HG03108 (cell line): Measurements from ENCODE around the gene RPE.

Experiments used
- ATAC-seq: cut with Tn5 transposase; IDR thresholded peaks from one replicate; pipeline ENCODE4 v1.9.1; 2021; ENCODE audit warnings: moderate library complexity; ENCODE audit not compliant: unreplicated experiment

The RPE gene

DNA sequence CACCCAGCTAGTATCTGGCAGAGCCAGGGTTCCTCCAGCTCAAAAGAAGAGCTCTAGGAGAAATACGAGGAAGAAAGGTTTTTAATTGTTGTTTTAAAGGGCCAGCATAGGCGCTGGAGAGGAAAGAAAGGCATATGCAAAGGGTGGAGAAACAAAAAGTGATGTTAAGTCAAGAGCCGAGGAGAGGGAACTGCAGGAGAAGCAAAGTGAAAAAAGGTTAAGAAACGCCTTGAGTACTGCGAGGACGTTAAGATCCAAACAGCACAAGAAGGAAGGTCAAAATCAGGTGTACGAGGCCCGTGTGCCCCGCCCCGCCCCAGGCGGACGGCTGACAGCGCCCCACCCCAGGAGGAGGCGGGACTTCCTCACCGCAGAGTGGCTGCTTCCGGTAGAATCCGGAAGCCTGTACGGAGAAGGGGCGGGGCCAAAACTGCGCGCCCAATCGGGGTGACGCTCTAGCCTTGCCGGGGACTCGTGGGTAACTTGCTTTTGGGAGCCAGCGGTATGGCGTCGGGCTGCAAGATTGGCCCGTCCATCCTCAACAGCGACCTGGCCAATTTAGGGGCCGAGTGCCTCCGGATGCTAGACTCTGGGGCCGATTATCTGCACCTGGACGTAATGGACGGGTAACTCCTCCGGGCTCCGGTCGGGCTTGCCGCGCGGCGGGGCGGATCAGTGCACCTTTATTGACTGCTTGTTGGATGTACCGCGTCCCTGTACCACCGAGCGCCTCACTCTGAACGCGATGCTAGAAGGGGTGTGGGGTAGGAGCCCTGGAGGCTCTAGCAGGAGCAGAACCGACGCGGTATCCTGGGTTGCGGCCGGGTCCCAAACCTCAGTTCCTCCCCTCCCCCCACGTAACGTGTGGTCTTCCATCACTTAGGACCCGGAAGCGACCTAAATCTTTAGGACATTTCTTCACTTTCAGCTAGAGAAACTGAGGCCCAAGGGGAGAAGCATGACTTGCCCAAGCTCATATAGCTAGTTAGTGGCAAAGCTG lies at the start of gene RPE:
TSS of gene RPE (plus strand) at position 481 of the 1,000 bp plus-strand sequence. CDS start at position 505, 24 bp downstream.
- ATAC-seq = peak; percentile 99

DNA sequence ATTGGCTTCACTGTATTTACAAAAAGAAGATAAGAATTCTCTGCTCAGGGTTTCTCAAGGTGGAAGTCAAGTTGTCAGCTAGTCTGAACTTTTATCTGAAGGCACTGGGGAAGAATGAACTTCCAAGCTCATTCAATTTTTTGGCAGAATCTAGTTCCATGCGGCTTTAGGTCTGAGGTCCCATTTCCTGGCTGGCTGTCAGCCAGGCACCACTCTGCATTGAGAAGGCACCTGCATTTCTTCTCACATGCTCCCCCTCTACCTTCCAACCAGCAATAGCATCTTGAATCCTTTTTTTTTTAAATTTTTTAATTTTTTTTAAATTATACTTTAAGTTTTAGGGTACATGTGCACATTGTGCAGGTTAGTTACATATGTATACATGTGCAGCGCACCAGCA lies 46.2 kb upstream of the RPE start:
- ATAC-seq = no peak

GRCh38 chr2:209958016-209958415 lies 44.4 kb upstream of the RPE start:
- no peak for ATAC-seq

GRCh38 chr2:209960045-209960444 lies 42.4 kb upstream of the RPE start:
- ATAC-seq = no peak

DNA sequence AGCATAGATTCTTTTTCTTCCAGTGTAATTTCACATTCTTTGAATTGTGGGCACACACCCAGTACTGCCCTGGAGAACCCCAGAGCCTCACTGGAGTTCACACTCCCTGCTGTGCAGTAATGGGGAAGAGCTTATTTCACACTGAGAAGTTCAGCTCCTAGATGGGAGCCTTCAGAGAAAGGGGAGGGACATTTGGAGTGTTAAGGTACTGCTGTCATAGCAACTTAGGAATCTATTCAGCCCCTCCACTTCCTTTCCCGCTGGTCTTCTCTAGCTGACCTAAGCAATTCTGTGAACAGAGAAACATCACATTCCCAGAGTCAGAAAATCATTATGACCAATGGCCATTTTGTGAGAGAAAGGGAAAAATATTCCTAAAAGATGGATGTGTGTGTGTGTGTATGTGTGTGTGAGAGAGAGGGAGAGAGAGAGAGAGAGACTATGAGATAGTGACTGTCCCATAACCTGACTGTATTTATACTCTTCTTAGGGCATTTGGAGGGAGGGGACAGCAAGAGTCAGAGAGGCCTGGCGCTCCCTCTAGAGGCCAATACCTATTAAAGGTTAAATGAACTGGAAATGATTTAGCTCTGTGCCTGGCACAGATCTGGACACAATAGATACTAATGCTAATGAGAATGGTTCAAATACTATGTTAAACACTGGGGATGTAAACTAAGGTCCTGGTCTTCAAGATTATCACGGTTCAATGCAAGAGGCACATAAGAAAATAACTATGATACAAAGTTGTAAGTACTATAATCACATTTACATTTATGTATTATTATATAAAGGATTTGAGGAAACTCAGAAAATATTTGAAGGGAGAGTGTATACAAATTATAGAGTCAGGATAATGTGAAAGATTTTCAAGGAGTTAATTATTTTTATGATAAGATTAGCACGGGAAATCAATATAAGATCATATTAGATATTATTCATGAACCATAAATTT lies 41.5 kb upstream of the RPE start:
- peak; percentile 87 for ATAC-seq

GRCh38 chr2:209965723-209966122 lies 36.7 kb upstream of the RPE start:
- no peak for ATAC-seq

DNA sequence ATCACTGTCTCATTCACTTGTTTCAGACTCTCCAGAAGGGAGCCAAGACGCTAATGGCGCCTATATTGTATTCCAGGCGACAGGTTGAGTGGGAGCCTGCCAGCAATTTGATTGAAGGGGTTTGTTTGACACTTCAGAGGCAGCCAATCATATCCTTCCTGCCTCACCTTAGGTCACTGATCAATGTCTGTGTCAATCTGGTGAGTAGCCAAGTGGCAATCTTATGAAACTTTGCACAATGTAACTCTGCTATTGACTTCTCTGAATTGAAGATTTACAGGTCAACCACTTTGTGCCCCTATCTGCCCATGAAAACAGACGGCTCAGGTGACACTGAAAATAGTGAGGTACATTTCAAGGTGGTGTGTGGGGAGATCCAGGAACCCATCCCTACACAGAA lies 32.7 kb upstream of the RPE start:
- ATAC-seq = no peak

DNA sequence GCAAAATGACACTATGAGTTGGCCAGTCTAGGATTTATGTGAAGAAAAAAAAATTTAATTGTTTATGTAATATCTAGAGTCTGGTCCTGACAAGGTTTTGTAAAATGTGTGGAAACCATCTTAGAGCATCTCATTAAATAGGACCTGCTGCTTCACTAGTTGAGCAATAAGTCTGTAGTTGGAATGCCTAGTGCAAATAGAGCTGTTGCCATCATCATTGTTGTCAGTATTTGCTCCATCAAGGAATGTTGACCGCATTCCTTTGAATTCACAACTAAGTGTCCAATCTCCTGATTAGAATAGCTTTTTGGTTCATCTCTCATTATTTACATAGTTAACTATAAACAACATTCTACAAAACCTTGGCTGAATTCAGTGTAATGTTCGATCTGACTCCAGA lies 32.2 kb upstream of the RPE start:
- no peak for ATAC-seq

DNA sequence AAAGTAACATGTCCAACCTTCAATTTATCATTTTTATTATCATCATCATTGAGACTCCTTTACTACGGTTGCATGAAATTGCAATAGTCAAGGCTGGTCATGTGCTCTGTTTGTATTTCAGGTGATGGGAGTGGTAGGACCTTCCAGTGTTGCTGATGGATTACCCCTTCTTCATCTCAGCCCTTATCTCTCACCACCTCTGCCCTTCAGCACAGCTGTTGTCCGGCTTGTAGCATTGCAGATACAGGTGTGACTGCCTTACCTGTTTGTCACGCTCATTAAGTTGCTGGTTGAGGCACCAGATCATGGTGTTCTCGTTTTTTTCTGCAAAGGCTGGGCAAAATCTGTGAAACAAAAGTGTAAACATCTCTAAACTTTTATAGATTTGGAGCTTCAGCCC lies 31.7 kb upstream of the RPE start:
- no peak for ATAC-seq

DNA sequence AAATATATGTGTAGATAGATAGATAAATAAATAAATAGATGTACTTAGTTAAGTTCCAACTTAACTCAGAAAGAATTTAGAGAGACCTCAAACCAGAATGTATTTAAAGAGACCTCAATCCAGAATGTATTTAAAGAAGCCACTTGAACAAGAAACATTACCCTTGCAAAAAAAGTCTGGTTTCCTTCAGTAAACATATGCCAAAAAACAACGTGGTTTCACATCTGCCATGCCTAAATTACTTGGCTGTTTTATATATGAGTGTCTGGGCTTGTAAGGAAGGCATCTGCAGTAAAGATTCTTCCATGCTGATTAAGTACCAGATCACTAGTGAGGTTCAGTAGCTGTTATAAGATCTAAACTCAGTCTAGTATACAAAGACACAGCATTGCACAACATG lies 29.1 kb upstream of the RPE start:
- no peak for ATAC-seq

GRCh38 chr2:209974576-209974975 lies 27.9 kb upstream of the RPE start:
- no peak for ATAC-seq

GRCh38 chr2:209976698-209977385 lies 25.6 kb upstream of the RPE start:
- ATAC-seq = peak; percentile 74

DNA sequence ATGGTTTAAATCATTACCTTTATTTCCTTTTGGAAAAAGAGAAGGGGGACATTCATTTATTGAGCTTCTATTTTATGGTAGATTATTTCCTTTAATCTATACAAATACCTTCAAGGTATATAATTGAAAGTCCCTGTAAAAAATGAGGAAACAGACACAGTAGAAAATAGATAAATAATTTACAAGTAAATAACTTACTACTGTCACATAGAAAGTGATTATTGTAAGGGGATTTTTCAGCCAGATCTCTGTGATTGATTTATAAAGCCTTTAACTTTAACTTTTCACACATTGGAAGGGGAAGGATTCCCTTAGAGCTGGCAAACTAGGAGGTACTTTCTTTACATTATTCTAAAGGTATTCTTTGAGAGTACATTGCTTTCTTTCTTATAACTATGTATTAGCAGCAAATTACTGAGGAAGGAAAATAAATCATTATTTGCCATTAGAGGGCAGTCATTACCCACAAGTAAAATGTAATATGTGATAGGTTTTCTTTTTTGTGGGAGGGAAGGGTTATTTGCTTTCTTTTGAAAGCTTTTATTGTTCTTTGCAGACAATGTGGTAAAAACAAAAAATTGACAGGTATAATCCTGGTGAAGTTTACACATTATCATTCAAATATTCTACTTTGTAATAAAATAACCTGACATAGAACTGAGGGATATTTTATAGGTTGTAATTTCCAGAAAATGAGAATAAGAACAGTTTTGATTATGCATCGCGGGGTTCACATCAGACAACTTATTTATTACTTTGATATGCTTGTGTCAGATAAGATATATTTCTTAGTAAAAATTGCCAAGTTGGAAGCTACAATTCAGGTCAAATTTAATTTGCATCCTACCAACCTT lies 24.8 kb upstream of the RPE start:
- ATAC-seq = no peak

DNA sequence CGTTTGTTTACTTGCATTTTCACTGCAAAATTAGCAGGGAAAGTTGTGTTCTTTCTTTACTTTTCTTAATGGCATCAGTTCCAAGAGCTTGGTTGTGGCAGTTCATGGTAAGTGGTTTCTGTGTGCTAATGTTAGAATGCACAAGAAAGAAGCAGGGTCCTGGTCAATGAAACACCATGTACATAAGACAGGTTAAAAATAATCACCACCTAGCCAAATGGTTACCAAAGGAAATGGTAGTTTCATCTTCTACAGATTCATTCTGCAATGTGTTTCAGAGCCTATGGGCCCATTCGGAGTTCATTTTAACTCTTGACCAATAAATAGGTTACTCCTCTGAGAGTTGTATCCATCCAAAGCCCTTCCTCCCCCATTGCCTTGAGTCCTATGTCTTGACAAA lies 18.1 kb upstream of the RPE start:
- no peak for ATAC-seq

GRCh38 chr2:209985874-209986273 lies 16.6 kb upstream of the RPE start:
- ATAC-seq = no peak

GRCh38 chr2:209986415-209986814 lies 16.0 kb upstream of the RPE start:
- no peak for ATAC-seq

DNA sequence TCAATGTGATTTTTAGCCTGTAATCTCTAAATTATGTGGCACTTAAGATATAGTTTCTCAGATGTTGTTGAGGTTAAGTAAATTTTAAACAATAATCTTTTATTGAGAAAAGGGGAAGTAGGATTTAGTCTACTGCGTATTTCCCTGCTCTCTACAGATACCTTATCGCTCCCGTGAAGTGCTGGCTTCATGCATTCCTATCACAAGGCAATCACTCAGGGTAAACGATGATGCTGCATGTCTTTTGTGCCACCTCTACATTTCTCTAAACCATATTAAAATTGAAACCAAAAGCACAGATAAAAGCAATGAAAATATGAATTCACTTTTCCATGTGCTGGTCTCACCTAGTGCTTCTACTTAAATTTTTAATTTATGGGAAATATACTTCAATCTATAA lies 14.4 kb upstream of the RPE start:
- ATAC-seq = no peak

DNA sequence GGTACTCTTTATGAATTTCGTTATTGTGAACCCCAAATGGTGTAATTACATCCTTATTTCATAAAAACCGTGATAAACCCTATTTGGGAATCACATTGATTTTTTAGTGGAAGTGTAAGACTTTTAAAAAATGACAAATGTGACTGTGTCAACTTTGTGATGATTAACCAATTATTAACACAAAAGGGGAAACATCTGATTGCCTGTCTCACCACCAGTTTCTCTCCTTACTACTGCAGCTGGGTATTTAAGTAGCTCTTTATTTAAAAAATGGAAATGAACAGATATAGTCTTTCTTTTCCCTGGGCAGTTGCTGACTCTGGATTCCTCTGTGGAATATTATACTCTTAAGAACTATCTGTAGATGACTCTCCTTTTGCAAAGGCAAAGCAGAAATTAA lies 11.6 kb upstream of the RPE start:
- peak; percentile 47 for ATAC-seq

- ATAC-seq = no peak
These were observed 8.5 kb upstream of the RPE start for GRCh38 chr2:209993968-209994367.

- ATAC-seq = no peak
These were observed 3.8 kb upstream of the RPE start for GRCh38 chr2:209998596-209998995.
